Measurements from ENCODE around the gene PLCB3. TPM values are rescaled to one million over a fixed set of nuclear protein-coding genes. Genes with fewer than 3 reads are reported as not detected.

Gene PLCB3
- total RNA-seq, 1 donor: 25.3 TPM

- H3K79me2 ChIP-seq (ENCODE audit: insufficient read depth, low read length): peaks cover 32% of the 10 kb centered on the region
- H2AFZ ChIP-seq (ENCODE audit: low read length): no peak overlapping the region
- no peak for TF ChIP-seq CTCF (IDR thresholded peaks at IDR 0.05; ENCODE audit: extremely low read depth, low read depth, low read length)
- no peaks in the 10 kb centered on the region for H3K27me3 ChIP-seq (ENCODE audit: insufficient read depth, low read length)
- peaks cover 5% of the 10 kb centered on the region for H4K20me1 ChIP-seq (ENCODE audit: insufficient read depth, low read length)
- DNase-seq (ENCODE audit: insufficient read length, low spot score, missing footprints): no peak
- H3K4me2 ChIP-seq (ENCODE audit: insufficient read depth, low read length): peak overlapping the region; percentile 97
- H3K27ac ChIP-seq (ENCODE audit: low read depth, low read length): peak overlapping the region; percentile 80
- H3K9me3 ChIP-seq (ENCODE audit: low read depth, low read length): no peaks in the 10 kb centered on the region
- peak overlapping the region; percentile 96 for H3K4me3 ChIP-seq (ENCODE audit: insufficient read depth, low read length)
- peaks cover 28% of the 10 kb centered on the region for H3K4me1 ChIP-seq (ENCODE audit: insufficient read depth, low read length)
- peaks cover 5% of the 10 kb centered on the region for H3K36me3 ChIP-seq (ENCODE audit: insufficient read depth, low read length)
Measured at GRCh38 chr11:64224891-64225607, 26.3 kb upstream of the PLCB3 start.

- DNase-seq (ENCODE audit: insufficient read length, low spot score, missing footprints): peak; percentile 100
- no peaks in the 10 kb centered on the region for H3K27me3 ChIP-seq (ENCODE audit: insufficient read depth, low read length)
- peak within 1 kb of the TSS; percentile 97 for H3K4me2 ChIP-seq (ENCODE audit: insufficient read depth, low read length)
- peaks cover 5% of the 10 kb centered on the region for H3K36me3 ChIP-seq (ENCODE audit: insufficient read depth, low read length)
- H4K20me1 ChIP-seq (ENCODE audit: insufficient read depth, low read length): peaks cover 5% of the 10 kb centered on the region
- TF ChIP-seq CTCF (IDR thresholded peaks at IDR 0.05; ENCODE audit: extremely low read depth, low read depth, low read length): no peak
- H3K4me3 ChIP-seq (ENCODE audit: insufficient read depth, low read length): peak within 1 kb of the TSS; percentile 96
- H3K27ac ChIP-seq (ENCODE audit: low read depth, low read length): peak within 1 kb of the TSS; percentile 80
- peak within 1 kb of the TSS; percentile 77 for H2AFZ ChIP-seq (ENCODE audit: low read length)
- H3K79me2 ChIP-seq (ENCODE audit: insufficient read depth, low read length): peaks cover 32% of the 10 kb centered on the region
- no peaks in the 10 kb centered on the region for H3K9me3 ChIP-seq (ENCODE audit: low read depth, low read length)
- H3K4me1 ChIP-seq (ENCODE audit: insufficient read depth, low read length): peaks cover 28% of the 10 kb centered on the region
Measured at GRCh38 chr11:64225608-64226506, 25.5 kb upstream of the PLCB3 start, which contains the start of the genes NUDT22 and TRPT1. TSS of gene NUDT22 (plus strand) at chr11:64226274. CDS start at chr11:64226653, 379 bp downstream. TSS of gene TRPT1 (minus strand) at chr11:64226186. CDS start at chr11:64225860, 326 bp downstream.

GRCh38 chr11:64226507-64227051 lies 24.8 kb upstream of the PLCB3 start:
- H3K27me3 ChIP-seq (ENCODE audit: insufficient read depth, low read length): no peaks in the 10 kb centered on the region
- peak overlapping the region; percentile 59 for H2AFZ ChIP-seq (ENCODE audit: low read length)
- H4K20me1 ChIP-seq (ENCODE audit: insufficient read depth, low read length): peaks cover 5% of the 10 kb centered on the region
- no peaks in the 10 kb centered on the region for H3K9me3 ChIP-seq (ENCODE audit: low read depth, low read length)
- DNase-seq (ENCODE audit: insufficient read length, low spot score, missing footprints): no peak
- peak overlapping the region; percentile 97 for H3K4me2 ChIP-seq (ENCODE audit: insufficient read depth, low read length)
- TF ChIP-seq CTCF (IDR thresholded peaks at IDR 0.05; ENCODE audit: extremely low read depth, low read depth, low read length): no peak
- H3K27ac ChIP-seq (ENCODE audit: low read depth, low read length): peak overlapping the region; percentile 80
- peaks cover 28% of the 10 kb centered on the region for H3K4me1 ChIP-seq (ENCODE audit: insufficient read depth, low read length)
- H3K79me2 ChIP-seq (ENCODE audit: insufficient read depth, low read length): peaks cover 32% of the 10 kb centered on the region
- H3K4me3 ChIP-seq (ENCODE audit: insufficient read depth, low read length): peak overlapping the region; percentile 96
- peaks cover 5% of the 10 kb centered on the region for H3K36me3 ChIP-seq (ENCODE audit: insufficient read depth, low read length)
